K562 (cell line): ENCODE measurements around the gene PCDH9.

Experiments used
- ADNP ChIP-seq: fragments of 200-800 bp; sonication (Bioruptor generic); IDR thresholded peaks from 2 replicates; pipeline ENCODE4 v1.6.1; 2016; ENCODE audit warnings: missing genetic modification characterization, missing compliant biosample characterization
- BRCA1 ChIP-seq, 2 experiments: fragments of 450-650 bp in 1 of 2; sonication (generic) in 1 of 2; formaldehyde crosslinking in 1 of 2; IDR thresholded peaks; 2 replicates each; pipeline versions ENCODE4 v1.5.0 to v1.6.1; 2017 to 2020; ENCODE audit warnings: mild to moderate bottlenecking in 1 of 2, missing genetic modification reagents in 1 of 2
- EZH2 ChIP-seq: IDR thresholded peaks from 2 replicates; pipeline ENCODE4 v1.6.1; 2012; ENCODE audit warnings: low read depth, mild to moderate bottlenecking, inconsistent platforms, low read length, borderline replicate concordance
- POLR2A ChIP-seq: fragments of 450-650 bp; conservative IDR thresholded peaks from 2 replicates; pipeline ENCODE4 v1.6.1; 2016
- RBFOX2 ChIP-seq: fragments of 200-400 bp; formaldehyde crosslinking; IDR thresholded peaks from 2 replicates; pipeline ENCODE4 v1.6.1; 2017; ENCODE audit warnings: low read depth, mild to moderate bottlenecking, low read length, moderate library complexity
- SREBF2 ChIP-seq: sonication (generic); formaldehyde crosslinking; IDR thresholded peaks from 2 replicates; pipeline ENCODE4 v1.4.0; 2020; ENCODE audit warnings: mild to moderate bottlenecking, missing genetic modification reagents
- TF ChIP-seq, protein P1 (sequence below), 3 experiments: IDR thresholded peaks in 2 of 3; conservative IDR thresholded peaks in 1 of 3; 2 replicates each; pipeline ENCODE4 v1.5.1; 2011 to 2012; ENCODE audit warnings: low read length in 3 of 3, mild to moderate bottlenecking in 3 of 3, control low read depth in 2 of 3, improper control_type of control experiment in 1 of 3, inconsistent platforms in 1 of 3, low read depth in 1 of 3, mixed read lengths in 1 of 3, moderate library complexity in 1 of 3; ENCODE audit not compliant: insufficient read depth in 2 of 3
- TF ChIP-seq, protein P2 (sequence below): sonication (generic); formaldehyde crosslinking; IDR thresholded peaks from 2 replicates; pipeline ENCODE4 v1.5.0; 2020; ENCODE audit warnings: missing genetic modification reagents

DNA sequence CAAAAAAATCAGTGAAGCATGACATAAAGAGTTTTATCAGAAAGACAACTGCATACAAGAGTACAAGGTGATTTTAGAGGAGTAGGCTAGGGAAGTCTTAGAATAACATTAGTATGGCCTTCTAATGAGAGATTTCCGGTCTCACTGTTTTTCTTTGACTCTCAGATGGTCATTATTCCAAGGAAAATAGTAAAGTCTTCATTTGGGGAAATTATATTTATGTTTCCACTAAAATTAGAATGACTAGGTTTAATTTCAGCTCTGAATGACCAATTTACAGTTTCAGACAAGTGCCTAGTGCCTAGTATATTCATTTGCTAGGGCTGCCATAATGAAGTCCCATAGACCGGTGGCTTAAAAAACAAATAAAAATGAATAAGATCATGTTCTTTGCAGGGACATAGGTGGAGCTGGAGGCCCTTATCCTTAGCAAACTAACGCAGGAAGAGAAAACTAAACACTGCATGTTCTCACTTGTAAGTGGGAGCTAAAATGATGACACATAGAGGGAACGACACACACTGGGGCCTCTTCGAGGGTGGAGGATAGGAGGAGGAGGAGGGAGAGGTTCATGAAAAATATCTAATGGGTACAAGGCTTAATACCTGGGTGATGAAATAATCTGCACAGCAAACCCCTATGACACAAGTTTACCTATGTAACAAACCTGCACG, 303.1 kb downstream of the PCDH9 start:
- TF ChIP-seq ADNP (tag) (no peak), EZH2 (no peak), POLR2A (no peak), BRCA1 (IDR thresholded peaks at IDR 0.05) (no peak), BRCA1 (CRISPR knock-in tag; IDR thresholded peaks at IDR 0.05) (no peak), SREBF2 (no peak), RBFOX2 (no peak)
- TF ChIP-seq, protein P1, sequence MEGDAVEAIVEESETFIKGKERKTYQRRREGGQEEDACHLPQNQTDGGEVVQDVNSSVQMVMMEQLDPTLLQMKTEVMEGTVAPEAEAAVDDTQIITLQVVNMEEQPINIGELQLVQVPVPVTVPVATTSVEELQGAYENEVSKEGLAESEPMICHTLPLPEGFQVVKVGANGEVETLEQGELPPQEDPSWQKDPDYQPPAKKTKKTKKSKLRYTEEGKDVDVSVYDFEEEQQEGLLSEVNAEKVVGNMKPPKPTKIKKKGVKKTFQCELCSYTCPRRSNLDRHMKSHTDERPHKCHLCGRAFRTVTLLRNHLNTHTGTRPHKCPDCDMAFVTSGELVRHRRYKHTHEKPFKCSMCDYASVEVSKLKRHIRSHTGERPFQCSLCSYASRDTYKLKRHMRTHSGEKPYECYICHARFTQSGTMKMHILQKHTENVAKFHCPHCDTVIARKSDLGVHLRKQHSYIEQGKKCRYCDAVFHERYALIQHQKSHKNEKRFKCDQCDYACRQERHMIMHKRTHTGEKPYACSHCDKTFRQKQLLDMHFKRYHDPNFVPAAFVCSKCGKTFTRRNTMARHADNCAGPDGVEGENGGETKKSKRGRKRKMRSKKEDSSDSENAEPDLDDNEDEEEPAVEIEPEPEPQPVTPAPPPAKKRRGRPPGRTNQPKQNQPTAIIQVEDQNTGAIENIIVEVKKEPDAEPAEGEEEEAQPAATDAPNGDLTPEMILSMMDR (IDR thresholded peaks at IDR 0.05 in 2 of 3, conservative IDR thresholded peaks at IDR 0.05 in 1 of 3; ENCODE audit: insufficient read depth in 2 of 3, low read depth in 1 of 3, low read length in 3 of 3), result no peak
- TF ChIP-seq, protein P2, sequence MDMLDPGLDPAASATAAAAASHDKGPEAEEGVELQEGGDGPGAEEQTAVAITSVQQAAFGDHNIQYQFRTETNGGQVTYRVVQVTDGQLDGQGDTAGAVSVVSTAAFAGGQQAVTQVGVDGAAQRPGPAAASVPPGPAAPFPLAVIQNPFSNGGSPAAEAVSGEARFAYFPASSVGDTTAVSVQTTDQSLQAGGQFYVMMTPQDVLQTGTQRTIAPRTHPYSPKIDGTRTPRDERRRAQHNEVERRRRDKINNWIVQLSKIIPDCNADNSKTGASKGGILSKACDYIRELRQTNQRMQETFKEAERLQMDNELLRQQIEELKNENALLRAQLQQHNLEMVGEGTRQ (CRISPR knock-in tag), result no peak
